Measurements from ENCODE around the gene FOSB.

FOSB gene

GRCh38 chr19:45485305-45486077 lies 17.7 kb downstream of the FOSB start:
- no peak for DNase-seq (ENCODE audit: low read depth)

- no peak for DNase-seq (ENCODE audit: low read depth)
Measured at GRCh38 chr19:45488708-45489107, 20.9 kb downstream of the FOSB start.

GRCh38 chr19:45489216-45489855 lies 21.5 kb downstream of the FOSB start:
- DNase-seq (ENCODE audit: low read depth) = no peak

GRCh38 chr19:45492137-45492626 lies 24.4 kb downstream of the FOSB start:
- no peak for DNase-seq (ENCODE audit: low read depth)

GRCh38 chr19:45492627-45493470 lies 25.1 kb downstream of the FOSB start:
- peak; percentile 79 for DNase-seq (ENCODE audit: low read depth)

GRCh38 chr19:45494261-45494916 lies 26.6 kb downstream of the FOSB start:
- no peak for DNase-seq (ENCODE audit: low read depth)

GRCh38 chr19:45495178-45495577 lies 27.4 kb downstream of the FOSB start:
- DNase-seq (ENCODE audit: low read depth) = no peak

GRCh38 chr19:45496349-45496953 lies 28.7 kb downstream of the FOSB start:
- DNase-seq (ENCODE audit: low read depth) = no peak

- DNase-seq (ENCODE audit: low read depth) = no peak
Measured at GRCh38 chr19:45497791-45498190, 30.0 kb downstream of the FOSB start.

GRCh38 chr19:45498411-45499195 lies 30.8 kb downstream of the FOSB start, which contains the start of gene PPM1N:
Gene PPM1N, plus strand, starts transcription at chr19:45498443. Its CDS starts 30 bp downstream, at chr19:45498473.
- no peak for DNase-seq (ENCODE audit: low read depth)

GRCh38 chr19:45499196-45500180 lies 31.7 kb downstream of the FOSB start:
- no peak for DNase-seq (ENCODE audit: low read depth)

GRCh38 chr19:45500918-45501729 lies 33.3 kb downstream of the FOSB start:
- DNase-seq (ENCODE audit: low read depth) = no peak

GRCh38 chr19:45501730-45502014 lies 33.9 kb downstream of the FOSB start:
- no peak for DNase-seq (ENCODE audit: low read depth)

- DNase-seq (ENCODE audit: low read depth) = no peak
Measured at GRCh38 chr19:45502111-45502510, 34.3 kb downstream of the FOSB start.

GRCh38 chr19:45503909-45504308 lies 36.1 kb downstream of the FOSB start:
- DNase-seq (ENCODE audit: low read depth) = no peak

- DNase-seq (ENCODE audit: low read depth) = no peak
Measured at GRCh38 chr19:45505151-45505995, 37.6 kb downstream of the FOSB start.

- DNase-seq (ENCODE audit: low read depth) = no peak
Measured at GRCh38 chr19:45505996-45506245, 38.1 kb downstream of the FOSB start.

Data from CMK (cell line).